Lower lobe of right lung (tissue), 2 donors: Measurements from ENCODE around the gene POU1F1. TPM values are rescaled to one million over a fixed set of nuclear protein-coding genes. Genes with fewer than 3 reads are reported as not detected.
"Not testable (repeated sequence)": the region's sequence is repeated elsewhere in the genome, so short reads cannot be mapped to it uniquely, and the experiment has no call there.

ENCODE experiments used
- ATAC-seq, 2 donors: fragments of 200-7000 bp; cut with Tn5 transposase; one replicate each; pipeline ENCODE4 v1.9.1; 2020 to 2022; ENCODE audit warnings: mild to moderate bottlenecking in 2 of 2, moderate library complexity in 2 of 2
- DNase-seq: peaks from one replicate; pipeline ENCODE4 v3.0.0-alpha.2; 2020
- H3K27ac ChIP-seq: fragments of 200-600 bp; one replicate; pipeline ENCODE4 v1.8.0; 2022
- H3K27me3 ChIP-seq: fragments of 200-600 bp; one replicate; pipeline ENCODE4 v1.8.0; 2022; ENCODE audit warnings: low read depth
- H3K36me3 ChIP-seq: fragments of 200-600 bp; one replicate; pipeline ENCODE4 v1.8.0; 2022; ENCODE audit warnings: mild to moderate bottlenecking
- H3K4me1 ChIP-seq: fragments of 200-600 bp; one replicate; pipeline ENCODE4 v1.8.0; 2022
- H3K4me3 ChIP-seq: fragments of 200-600 bp; one replicate; pipeline ENCODE4 v1.8.0; 2022; ENCODE audit warnings: mild to moderate bottlenecking
- H3K9me3 ChIP-seq: fragments of 200-600 bp; one replicate; pipeline ENCODE4 v1.8.0; 2022
- CTCF ChIP-seq: fragments of 200-600 bp; IDR thresholded peaks from one replicate; pipeline ENCODE4 v1.8.0; 2022; ENCODE audit warnings: antibody characterized with exemption, mild to moderate bottlenecking
- intact Hi-C: fragments of 100-400 bp; cut with DNase I; formaldehyde crosslinking; loops from one replicate; pipeline ENCODE4 v1.11.0; 2022
- total RNA-seq: library from RNA; stranded (reverse); fragmentation: NEBNext Ultra II Directional; extraction: Animal tissue kit (Norgen Biotek cat#: 25700); gene quantifications from one replicate; pipeline ENCODE4 v1.2.1, GENCODE V29; 2021
- donor health status: DM: no; HTN: yes; CAD: no; lungs with severe emphysema.

The POU1F1 gene
- total RNA-seq, 1 donor from 2014 or later: not detected

GRCh38 chr3:87313641-87314040 lies 37.3 kb upstream of the POU1F1 start:
- H3K36me3 ChIP-seq: no peaks in the 10 kb centered on the region
- no peaks in the 10 kb centered on the region for H3K27me3 ChIP-seq
- no peaks in the 10 kb centered on the region for H3K9me3 ChIP-seq
- H3K4me1 ChIP-seq: no peaks in the 10 kb centered on the region
- ATAC-seq (no peak), DNase-seq (no peak)
- TF ChIP-seq CTCF: no peak
- intact Hi-C loops: no loop called here
- no peak overlapping the region for H3K27ac ChIP-seq
- H3K4me3 ChIP-seq: no peak overlapping the region

- H3K4me3 ChIP-seq: no peak overlapping the region
- DNase-seq: no peak
- no peak for TF ChIP-seq CTCF
- H3K36me3 ChIP-seq: no peaks in the 10 kb centered on the region
- no peak overlapping the region for H3K27ac ChIP-seq
- no peaks in the 10 kb centered on the region for H3K27me3 ChIP-seq
- no peaks in the 10 kb centered on the region for H3K4me1 ChIP-seq
- no peak for ATAC-seq
- intact Hi-C loops: no loop called here
- no peaks in the 10 kb centered on the region for H3K9me3 ChIP-seq
Observed at GRCh38 chr3:87311309-87311708, 34.9 kb upstream of the POU1F1 start.

- no peak for TF ChIP-seq CTCF
- Histone ChIP-seq H3K9me3 (no peaks in the 10 kb centered on the region), H3K27ac (no peak overlapping the region), H3K4me3 (no peak overlapping the region), H3K36me3 (no peaks in the 10 kb centered on the region), H3K27me3 (no peaks in the 10 kb centered on the region), H3K4me1 (no peaks in the 10 kb centered on the region)
- DNase-seq (no peak), ATAC-seq (no peak)
- intact Hi-C loops: no loop called here
Observed at GRCh38 chr3:87309601-87310000, 33.2 kb upstream of the POU1F1 start.

GRCh38 chr3:87307805-87308204 lies 31.4 kb upstream of the POU1F1 start:
- Histone ChIP-seq H3K36me3 (no peaks in the 10 kb centered on the region), H3K4me3 (no peak overlapping the region), H3K4me1 (no peaks in the 10 kb centered on the region), H3K27ac (no peak overlapping the region), H3K9me3 (no peaks in the 10 kb centered on the region), H3K27me3 (no peaks in the 10 kb centered on the region)
- no peak for DNase-seq
- no peak for TF ChIP-seq CTCF
- intact Hi-C loops: no loop called here
- no peak for ATAC-seq

GRCh38 chr3:87305517-87305916 lies 29.1 kb upstream of the POU1F1 start:
- no peak for DNase-seq
- intact Hi-C loops: no loop called here
- H3K4me3 ChIP-seq: no peak overlapping the region
- H3K36me3 ChIP-seq: no peaks in the 10 kb centered on the region
- H3K4me1 ChIP-seq: no peaks in the 10 kb centered on the region
- no peak overlapping the region for H3K27ac ChIP-seq
- no peaks in the 10 kb centered on the region for H3K9me3 ChIP-seq
- no peaks in the 10 kb centered on the region for H3K27me3 ChIP-seq
- ATAC-seq: no peak
- TF ChIP-seq CTCF: no peak

GRCh38 chr3:87305031-87305430 lies 28.6 kb upstream of the POU1F1 start:
- H3K4me3 ChIP-seq, H3K27ac ChIP-seq, H3K36me3 ChIP-seq, H3K4me1 ChIP-seq, DNase-seq, ATAC-seq, intact Hi-C loops, H3K27me3 ChIP-seq, H3K9me3 ChIP-seq: not testable (repeated sequence)
